Mesothelial cell of epicardium (in vitro differentiated cells): ENCODE results near the gene UBR4. TPM values are rescaled to one million over a fixed set of nuclear protein-coding genes. Genes with fewer than 3 reads are reported as not detected.

Experiments used
- DNase-seq, 2 experiments: peaks; one replicate each; pipeline ENCODE4 v3.0.0; 2021; ENCODE audit warnings: low spot score in 2 of 2; ENCODE audit not compliant: unreplicated experiment in 2 of 2
- H3K27ac Mint-ChIP-seq: 2 replicates; pipeline ENCODE4 v1.8.0; 2021; ENCODE audit warnings: mixed read lengths
- H3K27me3 Mint-ChIP-seq: 2 replicates; pipeline ENCODE4 v1.8.0; 2021; ENCODE audit warnings: low read depth, mixed read lengths
- H3K36me3 Mint-ChIP-seq: 2 replicates; pipeline ENCODE4 v1.8.0; 2021; ENCODE audit warnings: mixed read lengths
- H3K4me1 Mint-ChIP-seq: 2 replicates; pipeline ENCODE4 v1.8.0; 2021; ENCODE audit warnings: mixed read lengths
- H3K4me3 Mint-ChIP-seq: 2 replicates; pipeline ENCODE4 v1.8.0; 2021; ENCODE audit warnings: mild to moderate bottlenecking, moderate library complexity, mixed read lengths
- H3K9me3 Mint-ChIP-seq: 2 replicates; pipeline ENCODE4 v1.8.0; 2021; ENCODE audit warnings: mixed read lengths
- CTCF ChIP-seq: fragments of 200-600 bp; sonication (generic); IDR thresholded peaks from one replicate; pipeline ENCODE4 v1.5.0; 2021; ENCODE audit warnings: antibody characterized with exemption; ENCODE audit not compliant: unreplicated experiment
- total RNA-seq: library from RNA; stranded (reverse); gene quantifications from 3 replicates; pipeline ENCODE4 v1.2.1, GENCODE V29; 2021

UBR4 gene
- total RNA-seq, 1 donor from 2014 or later, result 222 TPM

- Mint-ChIP-seq H3K36me3 (peaks cover 47% of the 10 kb centered on the region), H3K27ac (no peak overlapping the region), H3K9me3 (no peaks in the 10 kb centered on the region), H3K4me1 (no peaks in the 10 kb centered on the region), H3K27me3 (no peaks in the 10 kb centered on the region), H3K4me3 (no peak overlapping the region)
- no peak for TF ChIP-seq CTCF
- DNase-seq, result no peak
Observed at GRCh38 chr1:19120070-19120469, 90.0 kb downstream of the UBR4 start.

- no peaks in the 10 kb centered on the region for H3K9me3 Mint-ChIP-seq
- peaks cover 47% of the 10 kb centered on the region for H3K36me3 Mint-ChIP-seq
- no peaks in the 10 kb centered on the region for H3K4me1 Mint-ChIP-seq
- H3K27me3 Mint-ChIP-seq, result no peaks in the 10 kb centered on the region
- no peak overlapping the region for H3K4me3 Mint-ChIP-seq
- no peak overlapping the region for H3K27ac Mint-ChIP-seq
- no peak for TF ChIP-seq CTCF
- no peak for DNase-seq
Observed at GRCh38 chr1:19115082-19115808, 94.8 kb downstream of the UBR4 start.

DNA sequence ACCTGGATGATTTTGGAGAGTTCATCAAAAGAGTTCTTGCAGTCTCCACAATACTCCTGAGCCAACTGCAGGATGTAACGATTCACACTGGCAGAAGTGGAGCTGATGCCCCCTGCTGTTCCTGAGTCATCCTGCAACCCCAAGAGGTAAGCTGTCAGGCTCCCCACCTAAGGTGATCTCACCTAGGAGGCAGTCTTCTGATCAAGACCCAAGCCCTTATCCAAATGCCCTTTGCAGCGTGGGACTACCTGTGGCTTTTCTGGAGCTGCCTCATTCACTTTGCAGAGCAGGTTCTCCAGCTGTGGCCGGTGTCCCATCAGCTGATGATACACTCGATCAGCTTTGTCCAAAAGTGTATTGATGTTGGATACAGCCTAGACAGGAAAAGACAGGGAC lies 96.4 kb downstream of the UBR4 start:
- Mint-ChIP-seq H3K4me1 (no peaks in the 10 kb centered on the region), H3K27me3 (no peaks in the 10 kb centered on the region), H3K36me3 (peaks cover 41% of the 10 kb centered on the region), H3K9me3 (no peaks in the 10 kb centered on the region), H3K4me3 (no peak overlapping the region), H3K27ac (no peak overlapping the region)
- no peak for DNase-seq
- no peak for TF ChIP-seq CTCF

GRCh38 chr1:19112891-19113696 lies 97.0 kb downstream of the UBR4 start:
- H3K4me1 Mint-ChIP-seq, result no peaks in the 10 kb centered on the region
- no peak for DNase-seq
- H3K27me3 Mint-ChIP-seq, result no peaks in the 10 kb centered on the region
- H3K36me3 Mint-ChIP-seq, result peaks cover 38% of the 10 kb centered on the region
- H3K4me3 Mint-ChIP-seq, result no peak overlapping the region
- no peak for TF ChIP-seq CTCF
- H3K27ac Mint-ChIP-seq, result no peak overlapping the region
- H3K9me3 Mint-ChIP-seq, result no peaks in the 10 kb centered on the region

GRCh38 chr1:19110257-19110927 lies 99.7 kb downstream of the UBR4 start:
- H3K36me3 Mint-ChIP-seq, result peaks cover 39% of the 10 kb centered on the region
- TF ChIP-seq CTCF, result no peak
- no peak overlapping the region for H3K4me3 Mint-ChIP-seq
- no peak overlapping the region for H3K27ac Mint-ChIP-seq
- H3K9me3 Mint-ChIP-seq, result no peaks in the 10 kb centered on the region
- H3K4me1 Mint-ChIP-seq, result no peaks in the 10 kb centered on the region
- no peak for DNase-seq
- H3K27me3 Mint-ChIP-seq, result no peaks in the 10 kb centered on the region
